ENCODE results near the gene HAUS6.
"Not testable (repeated sequence)": the region's sequence is repeated elsewhere in the genome, so short reads cannot be mapped to it uniquely, and the experiment has no call there.

The HAUS6 gene

GRCh38 chr9:19032406-19032805, 70.3 kb downstream of the HAUS6 start:
- peak; percentile 74 for DNase-seq

DNA sequence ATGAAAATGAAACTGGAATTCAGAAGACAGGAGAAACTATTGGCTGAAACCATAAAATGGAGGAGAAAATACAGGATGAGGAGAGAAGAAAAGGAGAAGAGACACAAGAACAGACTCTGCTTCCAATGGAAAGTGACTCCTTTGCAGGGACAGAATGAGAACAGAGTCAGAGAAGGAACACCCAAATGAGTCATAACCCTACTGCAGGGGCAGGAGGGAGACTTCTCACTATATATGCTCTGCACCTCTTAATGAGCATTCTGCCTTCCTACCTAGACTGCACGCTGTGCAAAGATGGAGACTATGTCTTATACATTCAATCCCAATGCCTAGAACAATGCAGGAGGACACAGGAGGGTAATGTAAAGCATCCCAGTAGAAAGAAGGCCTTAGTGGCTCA, 71.8 kb downstream of the HAUS6 start:
- DNase-seq: no peak

GRCh38 chr9:19028835-19029451, 73.8 kb downstream of the HAUS6 start:
- no peak for DNase-seq

DNA sequence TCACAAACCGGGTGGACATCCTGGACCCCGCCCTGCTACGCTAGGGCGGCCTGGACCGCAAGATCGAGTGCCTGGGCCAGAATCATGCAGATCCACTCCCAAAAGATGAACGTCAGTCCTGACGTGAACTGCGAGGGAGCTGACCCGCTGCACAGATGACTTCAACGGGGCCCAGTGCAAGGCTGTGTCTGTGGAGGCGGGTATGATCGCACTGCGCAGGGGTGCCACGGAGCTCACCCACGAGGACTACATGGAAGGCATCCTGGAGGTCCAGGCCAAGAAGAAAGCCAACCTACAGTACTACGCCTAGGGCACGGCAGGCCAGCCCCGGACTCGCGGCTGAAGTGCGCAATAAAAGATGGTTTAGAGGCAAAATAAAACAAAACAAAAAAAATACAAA, 74.9 kb downstream of the HAUS6 start:
- DNase-seq: no peak

DNA sequence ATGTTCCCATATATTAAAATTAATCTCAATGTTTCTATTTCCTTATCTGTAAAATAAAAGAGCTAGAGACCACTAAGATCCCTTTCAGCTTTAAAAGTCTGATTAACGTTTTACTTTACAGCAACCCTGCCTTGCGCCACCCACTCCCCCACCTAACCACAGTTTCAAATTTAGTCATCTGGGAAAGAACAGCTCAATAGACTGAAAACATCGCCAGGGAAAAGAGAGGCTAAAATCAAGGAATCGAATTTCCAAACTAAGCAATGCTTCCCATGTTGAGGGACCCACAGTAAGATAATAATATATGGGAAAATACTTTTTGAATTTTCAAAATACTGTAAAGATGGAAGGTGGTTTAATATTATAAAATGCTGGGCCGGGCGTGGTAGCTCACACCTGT, 76.3 kb downstream of the HAUS6 start:
- DNase-seq: no peak

DNA sequence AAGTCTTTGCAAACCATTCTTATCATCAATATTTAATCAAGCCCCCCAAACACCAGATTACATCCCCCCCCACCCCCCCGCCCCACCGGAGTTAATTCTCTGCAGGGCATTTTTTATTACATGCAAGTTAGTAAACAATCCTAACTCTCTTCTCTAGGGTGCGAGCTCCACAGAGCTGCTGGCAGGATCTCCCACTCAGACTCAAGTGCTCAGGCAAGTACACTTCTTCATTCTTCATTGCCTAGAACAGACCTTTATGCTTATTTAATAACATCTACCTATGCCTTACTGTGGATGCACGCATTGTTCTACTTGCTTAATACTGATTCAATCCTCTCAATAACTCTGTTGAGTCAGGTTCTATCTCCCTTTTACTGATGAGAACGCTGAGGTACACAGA, 79.6 kb downstream of the HAUS6 start:
- peak; percentile 49 for DNase-seq

DNA sequence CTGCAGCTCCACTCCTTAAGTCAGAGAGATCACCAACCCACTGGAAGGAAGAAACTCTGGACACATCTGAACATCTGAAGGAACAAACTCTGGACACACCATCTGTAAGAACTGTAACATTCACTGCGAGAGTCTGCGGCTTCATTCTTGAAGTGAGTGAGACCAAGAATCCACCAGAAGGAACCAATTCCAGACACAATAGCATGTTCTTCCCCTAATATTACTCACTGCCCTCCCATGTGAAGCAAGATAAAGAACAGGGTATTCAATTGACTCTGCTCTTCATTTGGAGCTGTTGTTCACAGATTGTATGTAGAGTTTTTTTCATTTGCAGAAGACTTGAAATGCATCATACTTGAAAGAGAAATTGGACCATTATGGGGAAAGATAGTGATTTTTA, 80.5 kb downstream of the HAUS6 start:
- DNase-seq: no peak

GRCh38 chr9:19021649-19022048, 81.1 kb downstream of the HAUS6 start:
- DNase-seq: not testable (repeated sequence)

- no peak for DNase-seq
Measured at GRCh38 chr9:19020886-19021455, 81.7 kb downstream of the HAUS6 start.

DNA sequence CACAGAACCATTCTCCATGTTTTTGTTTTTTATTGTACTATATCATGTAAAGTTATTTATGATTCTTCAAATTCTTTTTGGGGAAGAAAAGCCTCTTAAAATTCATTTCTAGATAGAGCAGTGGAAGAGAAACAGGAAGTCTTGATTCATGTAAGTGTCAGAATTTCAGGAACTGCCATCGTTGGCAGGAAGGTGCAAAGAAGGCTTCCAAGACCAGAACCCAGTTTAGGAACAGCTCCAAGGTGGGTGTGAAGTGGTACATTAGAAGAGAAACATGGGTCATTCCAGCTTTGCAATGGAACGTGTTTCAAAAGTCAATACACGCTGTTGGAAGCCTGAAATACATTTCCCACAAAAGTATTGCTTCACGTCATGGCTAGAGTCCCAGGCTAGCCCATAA, 84.5 kb downstream of the HAUS6 start:
- DNase-seq: no peak

GRCh38 chr9:19009391-19009965, 93.2 kb downstream of the HAUS6 start:
- DNase-seq: no peak

All from DMS79 (cell line).